Common myeloid progenitor, CD34-positive (primary cell): ENCODE measurements around the gene CCNC.

Experiments used
- CTCF ChIA-PET: fragments of 350-600 bp; sonication (Branson Sonifier 250); formaldehyde crosslinking; loops from one replicate; lab custom pipeline; 2021; ENCODE audit warnings: antibody characterized with exemption; lab: Charles Lee
- POLR2A ChIA-PET: fragments of 350-600 bp; sonication (Branson Sonifier 250); formaldehyde crosslinking; loops from one replicate; lab custom pipeline; 2021; ENCODE audit warnings: antibody characterized with exemption; lab: Charles Lee
- DNase-seq, 3 donors: peaks; one replicate each; pipeline versions ENCODE4 v3.0.0 to v3.0.0-alpha.2; 2013
- H3K27ac ChIP-seq, 2 experiments: 1 replicate in 1 of 2; 2 replicates in 1 of 2; pipeline ENCODE4 v1.7.0; 2013; ENCODE audit warnings: inconsistent platforms in 2 of 2, low read length in 2 of 2, mild to moderate bottlenecking in 2 of 2, low read depth in 1 of 2, moderate library complexity in 1 of 2; ENCODE audit not compliant: severe bottlenecking in 2 of 2, insufficient read depth in 1 of 2, poor library complexity in 1 of 2
- H3K27me3 ChIP-seq, 5 experiments: replicated peaks in 2 of 5; 1 replicate in 3 of 5; 2 replicates in 2 of 5; pipeline versions ENCODE4 v1.6.1 to v1.7.0; 2013; ENCODE audit warnings: low read length in 4 of 5, mild to moderate bottlenecking in 2 of 5, moderate library complexity in 2 of 5, inconsistent platforms in 1 of 5; ENCODE audit not compliant: insufficient read depth in 5 of 5, control insufficient read depth in 4 of 5
- H3K36me3 ChIP-seq, 4 experiments: 1 replicate in 2 of 4; 2 replicates in 2 of 4; pipeline versions ENCODE4 v1.6.1 to v1.7.0; 2013; ENCODE audit warnings: low read length in 3 of 4, control low read depth in 1 of 4, mild to moderate bottlenecking in 1 of 4; ENCODE audit not compliant: control insufficient read depth in 4 of 4, insufficient read depth in 4 of 4
- H3K4me1 ChIP-seq, 4 experiments: 1 replicate in 3 of 4; 2 replicates in 1 of 4; pipeline versions ENCODE4 v1.6.1 to v1.7.1; 2013; ENCODE audit warnings: low read length in 3 of 4, mild to moderate bottlenecking in 3 of 4, control low read depth in 1 of 4, inconsistent platforms in 1 of 4, moderate library complexity in 1 of 4; ENCODE audit not compliant: control insufficient read depth in 4 of 4, insufficient read depth in 4 of 4; ENCODE audit errors: control extremely low read depth in 1 of 4
- H3K4me3 ChIP-seq, 7 experiments: 1 replicate in 4 of 7; 2 replicates in 3 of 7; pipeline versions ENCODE4 v1.5.1 to v1.7.0; 2013; ENCODE audit warnings: mild to moderate bottlenecking in 7 of 7, low read length in 6 of 7, moderate library complexity in 6 of 7, inconsistent platforms in 2 of 7, low read depth in 2 of 7, control low read depth in 1 of 7; ENCODE audit not compliant: insufficient read depth in 4 of 7, control insufficient read depth in 1 of 7; ENCODE audit errors: extremely low read depth in 1 of 7
- H3K9me3 ChIP-seq, 5 experiments: 1 replicate in 4 of 5; 2 replicates in 1 of 5; pipeline versions ENCODE4 v1.6.1 to v1.7.1; 2013; ENCODE audit warnings: low read length in 4 of 5, mild to moderate bottlenecking in 2 of 5, inconsistent platforms in 1 of 5, low read depth in 1 of 5, moderate library complexity in 1 of 5; ENCODE audit not compliant: control insufficient read depth in 4 of 5, insufficient read depth in 2 of 5; ENCODE audit errors: control extremely low read depth in 1 of 5
- WGBS: methylation state at CpG from one replicate; pipeline ENCODE4 v1.1.5; 2013; ENCODE audit not compliant: insufficient coverage; 5-methylcytosine and 5-hydroxymethylcytosine counted together

The CCNC gene

GRCh38 chr6:99563056-99563723 lies 5.3 kb downstream of the CCNC start:
- H3K9me3 ChIP-seq = no peaks in the 10 kb centered on the region
- no peak for DNase-seq
- ChIA-PET POLR2A (interaction anchor here (0.7 kb wide), 1 partner anchor 170 kb away, joined by 3 read pairs; no protein-coding TSS in a partner anchor), CTCF (no interaction called here)
- no peak overlapping the region for H3K4me3 ChIP-seq
- peaks cover 0 to 15% (median 9%) of the 10 kb centered on the region in 4 experiments for H3K36me3 ChIP-seq
- no peak overlapping the region for H3K27ac ChIP-seq
- WGBS = no CpG with 5 or more reads among the region's 4 CpGs
- peaks cover 4 to 14% (median 10%) of the 10 kb centered on the region in 4 experiments for H3K4me1 ChIP-seq
- no peaks in the 10 kb centered on the region for H3K27me3 ChIP-seq

- POLR2A ChIA-PET = no interaction called here
- Histone ChIP-seq H3K4me1 (no peaks in the 10 kb centered on the region), H3K9me3 (no peaks in the 10 kb centered on the region), H3K36me3 (peaks cover 5 to 37% (median 20%) of the 10 kb centered on the region in 4 experiments), H3K4me3 (no peak overlapping the region), H3K27ac (no peak overlapping the region), H3K27me3 (no peaks in the 10 kb centered on the region)
- CTCF ChIA-PET = interaction anchor here (0.7 kb wide), 1 partner anchor 13 kb away, joined by 3 read pairs; no protein-coding TSS in a partner anchor
- no peak for DNase-seq
- WGBS = 100% methylated on average over 1 of the region's 4 CpGs
These were observed 7.8 kb downstream of the CCNC start for GRCh38 chr6:99560668-99561067.

GRCh38 chr6:99559057-99559456 lies 9.4 kb downstream of the CCNC start:
- ChIA-PET POLR2A (interaction anchor here (0.6 kb wide), 1 partner anchor 18 kb away, joined by 4 read pairs; no protein-coding TSS in a partner anchor), CTCF (no interaction called here)
- Histone ChIP-seq H3K4me3 (no peak overlapping the region), H3K4me1 (no peaks in the 10 kb centered on the region), H3K27ac (no peak overlapping the region), H3K36me3 (peaks cover 9 to 53% (median 32%) of the 10 kb centered on the region in 4 experiments), H3K9me3 (peaks cover 0 to 7% (median 0%) of the 10 kb centered on the region in 5 experiments), H3K27me3 (no peaks in the 10 kb centered on the region)
- DNase-seq = no peak
- no CpG with 5 or more reads among the region's 2 CpGs for WGBS

GRCh38 chr6:99553888-99554287 lies 14.6 kb downstream of the CCNC start:
- Histone ChIP-seq H3K27ac (no peak overlapping the region), H3K4me3 (no peak overlapping the region), H3K4me1 (no peaks in the 10 kb centered on the region), H3K27me3 (no peaks in the 10 kb centered on the region), H3K9me3 (peaks cover 0 to 7% (median 0%) of the 10 kb centered on the region in 5 experiments), H3K36me3 (peaks cover 6 to 56% (median 40%) of the 10 kb centered on the region in 4 experiments)
- ChIA-PET CTCF (interaction anchor here (0.5 kb wide), 1 partner anchor 36 kb away, joined by 3 read pairs; no protein-coding TSS in a partner anchor), POLR2A (no interaction called here)
- no peak for DNase-seq
- no CpG with 5 or more reads among the region's 2 CpGs for WGBS

- WGBS = 95% methylated on average over 2 of the region's 3 CpGs
- peaks cover 0 to 3% (median 0%) of the 10 kb centered on the region in 5 experiments for H3K9me3 ChIP-seq
- H3K27ac ChIP-seq = no peak overlapping the region
- peaks cover 0 to 2% (median 0%) of the 10 kb centered on the region in 4 experiments for H3K4me1 ChIP-seq
- H3K27me3 ChIP-seq = no peaks in the 10 kb centered on the region
- POLR2A ChIA-PET = no interaction called here
- CTCF ChIA-PET = interaction anchor here (1.0 kb wide), 1 partner anchor 30 kb away, joined by 3 read pairs; no protein-coding TSS in a partner anchor
- no peak overlapping the region for H3K4me3 ChIP-seq
- peaks cover 11 to 53% (median 35%) of the 10 kb centered on the region in 4 experiments for H3K36me3 ChIP-seq
- no peak for DNase-seq
These were observed 18.3 kb downstream of the CCNC start for GRCh38 chr6:99550046-99550748.

GRCh38 chr6:99548706-99549105 lies 19.8 kb downstream of the CCNC start:
- DNase-seq = no peak

More at GRCh38 chr6:99548706-99549105, 19.8 kb downstream of the CCNC start:
- WGBS = 100% methylated on average over 1 of the region's 4 CpGs
- H3K9me3 ChIP-seq = no peaks in the 10 kb centered on the region
- H3K4me3 ChIP-seq = no peak overlapping the region
- H3K27ac ChIP-seq = no peak overlapping the region
- ChIA-PET POLR2A (no interaction called here), CTCF (no interaction called here)
- H3K4me1 ChIP-seq = peaks cover 0 to 2% (median 0%) of the 10 kb centered on the region in 4 experiments
- peaks cover 11 to 45% (median 25%) of the 10 kb centered on the region in 4 experiments for H3K36me3 ChIP-seq
- no peaks in the 10 kb centered on the region for H3K27me3 ChIP-seq
